Kidney (tissue), 14 donors: ENCODE data around the gene CACNA1A. TPM values are rescaled to one million over a fixed set of nuclear protein-coding genes. Genes with fewer than 3 reads are reported as not detected.

Experiments
- DNase-seq, 5 donors: peaks; one replicate each; pipeline ENCODE4 v3.0.0-alpha.2; 2013 to 2020
- FAIRE-seq: peaks from 2 replicates; lab custom pipeline; 2012; peaks lifted over from hg19 to GRCh38; lab: Jason Lieb, UNC
- H3K27ac ChIP-seq, 2 donors: one replicate each; pipeline ENCODE4 v1.7.0; 2013; ENCODE audit warnings: low read depth in 2 of 2, low read length in 2 of 2, inconsistent platforms in 1 of 2
- H3K27me3 ChIP-seq: one replicate; pipeline ENCODE4 v1.7.1; 2013; ENCODE audit warnings: low read length, inconsistent platforms; ENCODE audit not compliant: control insufficient read depth, insufficient read depth
- H3K36me3 ChIP-seq, 3 donors: one replicate each; pipeline versions ENCODE4 v1.7.0 to v1.7.1; 2013; ENCODE audit warnings: low read length in 3 of 3, control low read depth in 1 of 3, inconsistent platforms in 1 of 3; ENCODE audit not compliant: insufficient read depth in 3 of 3, control insufficient read depth in 2 of 3
- H3K4me1 ChIP-seq, 3 donors: one replicate each; pipeline versions ENCODE4 v1.7.0 to v1.7.1; 2013; ENCODE audit warnings: low read length in 3 of 3, inconsistent platforms in 1 of 3, low read depth in 1 of 3; ENCODE audit not compliant: control insufficient read depth in 2 of 3, insufficient read depth in 2 of 3
- H3K4me3 ChIP-seq, 3 donors: one replicate each; pipeline versions ENCODE4 v1.7.0 to v1.8.1; 2013; ENCODE audit warnings: low read length in 3 of 3, control low read depth in 1 of 3, inconsistent platforms in 1 of 3
- H3K9ac ChIP-seq, 3 donors: one replicate each; pipeline versions ENCODE4 v1.7.0 to v1.7.1; 2013; ENCODE audit warnings: low read length in 3 of 3, control low read depth in 1 of 3, inconsistent platforms in 1 of 3
- H3K9me3 ChIP-seq, 3 donors: one replicate each; pipeline versions ENCODE4 v1.7.0 to v1.7.1; 2013; ENCODE audit warnings: low read length in 3 of 3, control low read depth in 1 of 3, inconsistent platforms in 1 of 3; ENCODE audit not compliant: control insufficient read depth in 2 of 3, insufficient read depth in 1 of 3
- CTCF ChIP-seq: IDR thresholded peaks from 3 replicates; pipeline ENCODE4 v1.5.1; 2012; ENCODE audit warnings: mild to moderate bottlenecking, moderate library complexity, borderline replicate concordance; ENCODE audit not compliant: insufficient read depth; ENCODE audit errors: extremely low read depth
- intact Hi-C: fragments of 100-400 bp; cut with DNase I; formaldehyde crosslinking; loops from one replicate; pipeline ENCODE4 v1.11.1; 2022
- polyA plus RNA-seq: library from polyadenylated mRNA; stranded (reverse); fragments of 350-450 nt; fragmentation: Illumina TruSeq; extraction: RNeasy Lipid Tissue Mini Kit (QIAGEN cat#74804); gene quantifications from one replicate; pipeline ENCODE4 v1.2.3, GENCODE V29; 2014; ENCODE audit warnings: low read depth, low replicate concordance; ENCODE audit not compliant: insufficient read depth
- total RNA-seq: library from RNA; stranded (reverse); fragmentation: NEBNext Ultra II Directional; extraction: Animal tissue kit (Norgen Biotek cat#: 25700); gene quantifications from one replicate; pipeline ENCODE4 v1.2.1, GENCODE V29; 2021
- donor health status: control.
- donor health status: control.
- donor health status: control.
- donor health status: control.
- donor health status: control.
- donor health status: DM: yes; HTN: yes; CAD: no.
- donor health status: Normal renal cell carcinoma (clear cell type).

CACNA1A gene
- total and polyA plus RNA-seq, 2 donors from 2014 or later: 0.30 to 1.7 TPM

- intact Hi-C loops: loop anchor here (10.0 kb wide), 1 partner anchor 298 kb away; no protein-coding TSS in a partner anchor
- no peaks in the 10 kb centered on the region for H3K36me3 ChIP-seq
- H3K9me3 ChIP-seq: no peaks in the 10 kb centered on the region
- H3K27me3 ChIP-seq: no peaks in the 10 kb centered on the region
- no peak overlapping the region for H3K27ac ChIP-seq
- no peak overlapping the region for H3K4me3 ChIP-seq
- FAIRE-seq (no peak), DNase-seq (peak in 1 of 5 donors; percentile 51)
- TF ChIP-seq CTCF: no peak
- no peaks in the 10 kb centered on the region for H3K4me1 ChIP-seq
- H3K9ac ChIP-seq: no peak overlapping the region
Observed at GRCh38 chr19:13286195-13286985, 219.9 kb downstream of the CACNA1A start.

- Histone ChIP-seq H3K36me3 (no peaks in the 10 kb centered on the region), H3K4me3 (no peak overlapping the region), H3K9ac (no peak overlapping the region), H3K27ac (no peak overlapping the region), H3K27me3 (no peaks in the 10 kb centered on the region), H3K4me1 (no peaks in the 10 kb centered on the region), H3K9me3 (no peaks in the 10 kb centered on the region)
- FAIRE-seq: no peak
- peak in 1 of 5 donors; percentile 30 for DNase-seq
- intact Hi-C loops: loop anchor here (10.0 kb wide), 1 partner anchor 300 kb away; no protein-coding TSS in a partner anchor
- TF ChIP-seq CTCF: no peak
Observed at GRCh38 chr19:13284929-13285928, 221.1 kb downstream of the CACNA1A start.

GRCh38 chr19:13283871-13284270 lies 222.4 kb downstream of the CACNA1A start:
- DNase-seq: no peak
- Histone ChIP-seq H3K9ac (no peak overlapping the region), H3K27me3 (no peaks in the 10 kb centered on the region), H3K36me3 (no peaks in the 10 kb centered on the region), H3K27ac (no peak overlapping the region), H3K4me3 (no peak overlapping the region), H3K9me3 (no peaks in the 10 kb centered on the region), H3K4me1 (no peaks in the 10 kb centered on the region)
- no peak for TF ChIP-seq CTCF
- intact Hi-C loops: loop anchor here (10.0 kb wide), 1 partner anchor 301 kb away; no protein-coding TSS in a partner anchor
- no peak for FAIRE-seq
